SK-N-SH (cell line): Measurements from ENCODE around the gene ROBO1.

ENCODE experiments used
- EP300 ChIP-seq, 2 experiments: IDR thresholded peaks; 2 replicates each; pipeline versions ENCODE4 v1.4.0 to v1.6.1; 2012; ENCODE audit warnings: borderline replicate concordance in 1 of 2, low read depth in 1 of 2, low read length in 1 of 2
- FOXM1 ChIP-seq: IDR thresholded peaks from 2 replicates; pipeline ENCODE4 v1.4.0; 2012; ENCODE audit warnings: low read depth, mild to moderate bottlenecking
- GABPA ChIP-seq: IDR thresholded peaks from 2 replicates; pipeline ENCODE4 v1.4.0; 2012; ENCODE audit warnings: low read depth, mild to moderate bottlenecking
- GATA2 ChIP-seq: sonication (generic); formaldehyde crosslinking; IDR thresholded peaks from 2 replicates; pipeline ENCODE4 v1.5.0; 2020; ENCODE audit warnings: mild to moderate bottlenecking, missing genetic modification reagents
- MEF2A ChIP-seq: IDR thresholded peaks from 2 replicates; pipeline ENCODE4 v1.4.0; 2012; ENCODE audit warnings: low read depth, borderline replicate concordance
- POLR2AphosphoS5 ChIP-seq: IDR thresholded peaks from 2 replicates; pipeline ENCODE4 v1.6.1; 2012; ENCODE audit warnings: low read depth, low read length
- RFX5 ChIP-seq: IDR thresholded peaks from 2 replicates; pipeline ENCODE4 v1.6.1; 2012; ENCODE audit warnings: mild to moderate bottlenecking, improper control_type of control experiment, low read length
- TAF1 ChIP-seq: IDR thresholded peaks from 2 replicates; pipeline ENCODE4 v1.6.1; 2012; ENCODE audit warnings: low read depth, mild to moderate bottlenecking, low read length, moderate library complexity, borderline replicate concordance
- YY1 ChIP-seq: IDR thresholded peaks from 2 replicates; pipeline ENCODE4 v1.4.0; 2012; ENCODE audit warnings: low read depth, mild to moderate bottlenecking
- TF ChIP-seq, protein P1 (sequence below): fragments of 200-600 bp; sonication (generic); IDR thresholded peaks from 2 replicates; pipeline ENCODE4 v1.6.1; 2017; ENCODE audit warnings: antibody characterized with exemption, mild to moderate bottlenecking, moderate library complexity
- TF ChIP-seq, protein P2 (sequence below): fragments of 150-350 bp; IDR thresholded peaks from 2 replicates; pipeline ENCODE4 v1.6.1; 2016; ENCODE audit warnings: mild to moderate bottlenecking, low read depth, low read length
- TF ChIP-seq, protein P3 (sequence below): IDR thresholded peaks from 2 replicates; pipeline ENCODE4 v1.4.0; 2012; ENCODE audit warnings: low read depth
- TF ChIP-seq, protein P4 (sequence below): IDR thresholded peaks from 2 replicates; pipeline ENCODE4 v1.4.0; 2012; ENCODE audit warnings: low read depth, borderline replicate concordance
- TF ChIP-seq, protein P5 (sequence below): IDR thresholded peaks from 2 replicates; pipeline ENCODE4; 2012

- TF ChIP-seq, protein P1, sequence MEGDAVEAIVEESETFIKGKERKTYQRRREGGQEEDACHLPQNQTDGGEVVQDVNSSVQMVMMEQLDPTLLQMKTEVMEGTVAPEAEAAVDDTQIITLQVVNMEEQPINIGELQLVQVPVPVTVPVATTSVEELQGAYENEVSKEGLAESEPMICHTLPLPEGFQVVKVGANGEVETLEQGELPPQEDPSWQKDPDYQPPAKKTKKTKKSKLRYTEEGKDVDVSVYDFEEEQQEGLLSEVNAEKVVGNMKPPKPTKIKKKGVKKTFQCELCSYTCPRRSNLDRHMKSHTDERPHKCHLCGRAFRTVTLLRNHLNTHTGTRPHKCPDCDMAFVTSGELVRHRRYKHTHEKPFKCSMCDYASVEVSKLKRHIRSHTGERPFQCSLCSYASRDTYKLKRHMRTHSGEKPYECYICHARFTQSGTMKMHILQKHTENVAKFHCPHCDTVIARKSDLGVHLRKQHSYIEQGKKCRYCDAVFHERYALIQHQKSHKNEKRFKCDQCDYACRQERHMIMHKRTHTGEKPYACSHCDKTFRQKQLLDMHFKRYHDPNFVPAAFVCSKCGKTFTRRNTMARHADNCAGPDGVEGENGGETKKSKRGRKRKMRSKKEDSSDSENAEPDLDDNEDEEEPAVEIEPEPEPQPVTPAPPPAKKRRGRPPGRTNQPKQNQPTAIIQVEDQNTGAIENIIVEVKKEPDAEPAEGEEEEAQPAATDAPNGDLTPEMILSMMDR: no peak
- TF ChIP-seq POLR2AphosphoS5 (no peak), TAF1 (no peak), GABPA (no peak), EP300 (IDR thresholded peaks at IDR 0.05; ENCODE audit: borderline replicate concordance in 1 of 2, low read depth in 1 of 2, low read length in 1 of 2) (no peak), RFX5 (no peak), GATA2 (no peak), FOXM1 (no peak), YY1 (no peak), MEF2A (no peak)
- TF ChIP-seq, protein P2, sequence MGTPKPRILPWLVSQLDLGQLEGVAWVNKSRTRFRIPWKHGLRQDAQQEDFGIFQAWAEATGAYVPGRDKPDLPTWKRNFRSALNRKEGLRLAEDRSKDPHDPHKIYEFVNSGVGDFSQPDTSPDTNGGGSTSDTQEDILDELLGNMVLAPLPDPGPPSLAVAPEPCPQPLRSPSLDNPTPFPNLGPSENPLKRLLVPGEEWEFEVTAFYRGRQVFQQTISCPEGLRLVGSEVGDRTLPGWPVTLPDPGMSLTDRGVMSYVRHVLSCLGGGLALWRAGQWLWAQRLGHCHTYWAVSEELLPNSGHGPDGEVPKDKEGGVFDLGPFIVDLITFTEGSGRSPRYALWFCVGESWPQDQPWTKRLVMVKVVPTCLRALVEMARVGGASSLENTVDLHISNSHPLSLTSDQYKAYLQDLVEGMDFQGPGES: no peak
- TF ChIP-seq, protein P3, sequence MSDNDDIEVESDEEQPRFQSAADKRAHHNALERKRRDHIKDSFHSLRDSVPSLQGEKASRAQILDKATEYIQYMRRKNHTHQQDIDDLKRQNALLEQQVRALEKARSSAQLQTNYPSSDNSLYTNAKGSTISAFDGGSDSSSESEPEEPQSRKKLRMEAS: no peak
- TF ChIP-seq, protein P4, sequence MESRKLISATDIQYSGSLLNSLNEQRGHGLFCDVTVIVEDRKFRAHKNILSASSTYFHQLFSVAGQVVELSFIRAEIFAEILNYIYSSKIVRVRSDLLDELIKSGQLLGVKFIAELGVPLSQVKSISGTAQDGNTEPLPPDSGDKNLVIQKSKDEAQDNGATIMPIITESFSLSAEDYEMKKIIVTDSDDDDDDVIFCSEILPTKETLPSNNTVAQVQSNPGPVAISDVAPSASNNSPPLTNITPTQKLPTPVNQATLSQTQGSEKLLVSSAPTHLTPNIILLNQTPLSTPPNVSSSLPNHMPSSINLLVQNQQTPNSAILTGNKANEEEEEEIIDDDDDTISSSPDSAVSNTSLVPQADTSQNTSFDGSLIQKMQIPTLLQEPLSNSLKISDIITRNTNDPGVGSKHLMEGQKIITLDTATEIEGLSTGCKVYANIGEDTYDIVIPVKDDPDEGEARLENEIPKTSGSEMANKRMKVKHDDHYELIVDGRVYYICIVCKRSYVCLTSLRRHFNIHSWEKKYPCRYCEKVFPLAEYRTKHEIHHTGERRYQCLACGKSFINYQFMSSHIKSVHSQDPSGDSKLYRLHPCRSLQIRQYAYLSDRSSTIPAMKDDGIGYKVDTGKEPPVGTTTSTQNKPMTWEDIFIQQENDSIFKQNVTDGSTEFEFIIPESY: no peak
- TF ChIP-seq, protein P5, sequence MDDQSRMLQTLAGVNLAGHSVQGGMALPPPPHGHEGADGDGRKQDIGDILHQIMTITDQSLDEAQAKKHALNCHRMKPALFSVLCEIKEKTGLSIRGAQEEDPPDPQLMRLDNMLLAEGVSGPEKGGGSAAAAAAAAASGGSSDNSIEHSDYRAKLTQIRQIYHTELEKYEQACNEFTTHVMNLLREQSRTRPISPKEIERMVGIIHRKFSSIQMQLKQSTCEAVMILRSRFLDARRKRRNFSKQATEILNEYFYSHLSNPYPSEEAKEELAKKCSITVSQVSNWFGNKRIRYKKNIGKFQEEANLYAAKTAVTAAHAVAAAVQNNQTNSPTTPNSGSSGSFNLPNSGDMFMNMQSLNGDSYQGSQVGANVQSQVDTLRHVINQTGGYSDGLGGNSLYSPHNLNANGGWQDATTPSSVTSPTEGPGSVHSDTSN: no peak
Observed at GRCh38 chr3:79809106-79809505, 41.3 kb upstream of the ROBO1 start.
